DOHH2 (cell line): ENCODE data around the gene NABP1.

ENCODE experiments used
- H3F3A ChIP-seq: fragments of 200-600 bp; sonication (generic), shearing (Covaris generic); 2 replicates; pipeline ENCODE4 v1.6.0; 2016; ENCODE audit warnings: antibody characterized with exemption, mild to moderate bottlenecking; ENCODE audit not compliant: control insufficient read depth, insufficient read depth
- H3K27ac ChIP-seq: fragments of 200-600 bp; sonication (generic); 2 replicates; pipeline ENCODE4 v1.5.1; 2014; ENCODE audit warnings: low read depth, mild to moderate bottlenecking, low read length, moderate library complexity
- H3K27me3 ChIP-seq: fragments of 200-600 bp; sonication (generic); 2 replicates; pipeline ENCODE4 v1.6.1; 2014; ENCODE audit warnings: mild to moderate bottlenecking, low read length, mixed read lengths; ENCODE audit not compliant: control insufficient read depth
- H3K36me3 ChIP-seq: fragments of 200-600 bp; sonication (generic); 2 replicates; pipeline ENCODE4 v1.6.1; 2014; ENCODE audit warnings: mild to moderate bottlenecking, low read length, moderate library complexity, mixed read lengths; ENCODE audit not compliant: control insufficient read depth
- H3K4me1 ChIP-seq: fragments of 200-600 bp; sonication (generic); 2 replicates; pipeline ENCODE4 v1.6.1; 2014; ENCODE audit warnings: mild to moderate bottlenecking, low read length, mixed read lengths; ENCODE audit not compliant: control insufficient read depth
- H3K4me2 ChIP-seq: fragments of 200-600 bp; sonication (generic); 2 replicates; pipeline ENCODE4 v1.6.0; 2014; ENCODE audit warnings: mild to moderate bottlenecking, low read length, moderate library complexity
- H3K4me3 ChIP-seq: fragments of 200-600 bp; sonication (generic); 2 replicates; pipeline ENCODE4 v1.5.1; 2014; ENCODE audit warnings: mild to moderate bottlenecking, low read length, mixed read lengths
- H3K79me2 ChIP-seq: fragments of 200-600 bp; sonication (generic); 2 replicates; pipeline ENCODE4 v1.6.1; 2014; ENCODE audit warnings: mild to moderate bottlenecking, low read length, mixed read lengths; ENCODE audit not compliant: control insufficient read depth
- H3K9me2 ChIP-seq: fragments of 200-600 bp; sonication (generic); replicated peaks from 2 replicates; pipeline ENCODE4 v1.6.1; 2014; ENCODE audit warnings: mild to moderate bottlenecking, low read length, mixed read lengths; ENCODE audit not compliant: control insufficient read depth
- H3K9me3 ChIP-seq: fragments of 200-600 bp; sonication (generic); 2 replicates; pipeline ENCODE4 v1.6.1; 2014; ENCODE audit warnings: antibody characterized with exemption, low read length, mixed read lengths; ENCODE audit not compliant: control insufficient read depth, insufficient read depth
- H4K20me1 ChIP-seq: fragments of 200-600 bp; sonication (generic); 2 replicates; pipeline ENCODE4 v1.6.0; 2014; ENCODE audit warnings: low read depth, mild to moderate bottlenecking, antibody characterized with exemption, low read length, moderate library complexity; ENCODE audit not compliant: control insufficient read depth, insufficient read depth
- EZH2phosphoT487 ChIP-seq: fragments of 200-600 bp; sonication (generic); IDR thresholded peaks from 2 replicates; pipeline ENCODE4 v1.6.1; 2017; ENCODE audit warnings: borderline replicate concordance, mild to moderate bottlenecking, antibody characterized with exemption, low read length, moderate library complexity, mixed read lengths
- TF ChIP-seq, protein P1 (sequence below): fragments of 200-600 bp; sonication (generic); IDR thresholded peaks from one replicate; pipeline ENCODE4 v1.5.1; 2014; ENCODE audit warnings: antibody characterized with exemption, mild to moderate bottlenecking, low read depth, low read length; ENCODE audit not compliant: poor library complexity, severe bottlenecking

NABP1 gene

DNA sequence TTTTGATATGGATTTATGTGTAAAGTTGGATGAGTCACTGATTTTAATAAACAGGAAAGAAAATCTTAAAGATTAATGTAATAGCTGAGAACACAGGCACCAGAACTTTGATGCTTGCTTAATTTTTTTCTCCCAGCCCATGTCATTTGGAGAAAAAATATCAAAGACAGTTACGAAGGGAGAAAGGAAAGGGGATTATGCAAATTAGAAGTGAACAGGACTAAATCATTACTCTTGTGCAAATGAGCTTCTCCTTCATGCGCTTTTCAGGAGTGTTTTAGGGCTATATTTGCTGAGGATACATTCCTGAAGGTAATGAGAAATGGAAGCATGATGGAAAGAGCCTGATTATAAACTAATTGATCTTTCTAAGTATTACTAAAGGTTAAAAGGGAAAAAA, 28.9 kb downstream of the NABP1 start:
- H3K4me2 ChIP-seq, result no peak overlapping the region
- no peak overlapping the region for H3K4me3 ChIP-seq
- H3K27me3 ChIP-seq, result no peaks in the 10 kb centered on the region; the same call in 1 of the 2 replicates
- H4K20me1 ChIP-seq, result no peaks in the 10 kb centered on the region
- no peaks in the 10 kb centered on the region for H3K79me2 ChIP-seq
- no peaks in the 10 kb centered on the region for H3K36me3 ChIP-seq
- H3K4me1 ChIP-seq, result no peaks in the 10 kb centered on the region
- no peaks in the 10 kb centered on the region for H3K9me3 ChIP-seq
- H3K27ac ChIP-seq, result no peak overlapping the region
- TF ChIP-seq, protein P1, sequence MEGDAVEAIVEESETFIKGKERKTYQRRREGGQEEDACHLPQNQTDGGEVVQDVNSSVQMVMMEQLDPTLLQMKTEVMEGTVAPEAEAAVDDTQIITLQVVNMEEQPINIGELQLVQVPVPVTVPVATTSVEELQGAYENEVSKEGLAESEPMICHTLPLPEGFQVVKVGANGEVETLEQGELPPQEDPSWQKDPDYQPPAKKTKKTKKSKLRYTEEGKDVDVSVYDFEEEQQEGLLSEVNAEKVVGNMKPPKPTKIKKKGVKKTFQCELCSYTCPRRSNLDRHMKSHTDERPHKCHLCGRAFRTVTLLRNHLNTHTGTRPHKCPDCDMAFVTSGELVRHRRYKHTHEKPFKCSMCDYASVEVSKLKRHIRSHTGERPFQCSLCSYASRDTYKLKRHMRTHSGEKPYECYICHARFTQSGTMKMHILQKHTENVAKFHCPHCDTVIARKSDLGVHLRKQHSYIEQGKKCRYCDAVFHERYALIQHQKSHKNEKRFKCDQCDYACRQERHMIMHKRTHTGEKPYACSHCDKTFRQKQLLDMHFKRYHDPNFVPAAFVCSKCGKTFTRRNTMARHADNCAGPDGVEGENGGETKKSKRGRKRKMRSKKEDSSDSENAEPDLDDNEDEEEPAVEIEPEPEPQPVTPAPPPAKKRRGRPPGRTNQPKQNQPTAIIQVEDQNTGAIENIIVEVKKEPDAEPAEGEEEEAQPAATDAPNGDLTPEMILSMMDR, result no peak
- TF ChIP-seq EZH2phosphoT487, result no peak
- no peaks in the 10 kb centered on the region for H3K9me2 ChIP-seq
- no peaks in the 10 kb centered on the region for H3F3A ChIP-seq

DNA sequence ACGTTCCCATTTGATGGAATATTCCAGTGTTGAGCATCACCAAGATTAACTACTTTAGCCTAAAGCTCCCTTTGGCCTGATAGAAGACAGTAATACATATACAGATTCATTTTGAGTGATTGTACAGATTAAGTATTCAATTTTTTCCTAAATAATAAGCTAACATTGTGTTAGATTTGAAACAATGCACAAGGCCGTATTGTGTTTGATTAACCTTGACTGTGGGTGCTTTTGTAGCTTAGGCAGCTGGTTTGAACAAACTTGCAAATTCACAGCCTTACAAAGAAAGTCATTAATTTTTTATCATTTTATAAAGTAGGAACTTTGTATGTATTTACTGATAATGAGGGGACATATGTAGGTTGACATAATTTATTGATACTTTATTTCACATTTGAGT, 29.6 kb downstream of the NABP1 start:
- TF ChIP-seq EZH2phosphoT487, result no peak
- TF ChIP-seq, protein P1, result no peak
- Histone ChIP-seq H3K27ac (no peak overlapping the region), H3K9me2 (no peaks in the 10 kb centered on the region), H3K36me3 (no peaks in the 10 kb centered on the region), H3K4me1 (no peaks in the 10 kb centered on the region), H3K4me2 (no peak overlapping the region), H3K79me2 (no peaks in the 10 kb centered on the region), H3K9me3 (no peaks in the 10 kb centered on the region), H4K20me1 (no peaks in the 10 kb centered on the region), H3K4me3 (no peak overlapping the region), H3K27me3 (no peaks in the 10 kb centered on the region; the same call in 1 of the 2 replicates), H3F3A (no peaks in the 10 kb centered on the region)

DNA sequence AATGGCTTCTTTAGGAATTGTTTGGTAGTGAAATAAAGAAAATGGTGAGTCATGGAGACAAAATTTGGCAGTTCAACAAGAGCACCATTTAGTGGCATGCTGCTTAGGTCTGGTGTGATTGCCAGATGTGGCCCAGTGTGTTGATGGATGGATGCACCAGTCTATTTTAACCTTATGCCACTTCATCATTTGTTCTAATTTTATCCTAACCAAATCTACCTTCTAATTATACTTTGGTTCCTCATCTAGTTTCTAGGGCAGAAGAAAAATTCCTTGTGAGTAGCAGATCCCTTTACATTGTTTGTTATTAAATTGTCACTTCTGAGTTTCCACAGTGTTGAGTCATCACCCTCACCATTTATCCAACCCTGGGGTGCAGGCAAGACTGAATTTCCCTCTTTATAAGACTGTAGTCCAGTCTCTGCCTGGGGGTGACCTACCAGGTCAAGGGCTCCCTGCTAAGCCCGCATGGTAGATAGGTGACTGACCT, 32.5 kb downstream of the NABP1 start:
- Histone ChIP-seq H3F3A (no peaks in the 10 kb centered on the region), H3K36me3 (no peaks in the 10 kb centered on the region), H3K9me2 (no peaks in the 10 kb centered on the region), H3K4me2 (no peak overlapping the region), H3K4me3 (no peak overlapping the region), H3K79me2 (no peaks in the 10 kb centered on the region), H3K9me3 (no peaks in the 10 kb centered on the region), H3K27ac (no peak overlapping the region), H3K4me1 (no peaks in the 10 kb centered on the region), H4K20me1 (no peaks in the 10 kb centered on the region), H3K27me3 (no peaks in the 10 kb centered on the region; the same call in 1 of the 2 replicates)
- TF ChIP-seq EZH2phosphoT487, result no peak
- TF ChIP-seq, protein P1, result no peak
